ENCODE data around the gene PIP5K1B. TPM values are rescaled to one million over a fixed set of nuclear protein-coding genes. Genes with fewer than 3 reads are reported as not detected.

Gene PIP5K1B
- total RNA-seq, 1 donor from 2014 or later: 0.87 TPM

DNA sequence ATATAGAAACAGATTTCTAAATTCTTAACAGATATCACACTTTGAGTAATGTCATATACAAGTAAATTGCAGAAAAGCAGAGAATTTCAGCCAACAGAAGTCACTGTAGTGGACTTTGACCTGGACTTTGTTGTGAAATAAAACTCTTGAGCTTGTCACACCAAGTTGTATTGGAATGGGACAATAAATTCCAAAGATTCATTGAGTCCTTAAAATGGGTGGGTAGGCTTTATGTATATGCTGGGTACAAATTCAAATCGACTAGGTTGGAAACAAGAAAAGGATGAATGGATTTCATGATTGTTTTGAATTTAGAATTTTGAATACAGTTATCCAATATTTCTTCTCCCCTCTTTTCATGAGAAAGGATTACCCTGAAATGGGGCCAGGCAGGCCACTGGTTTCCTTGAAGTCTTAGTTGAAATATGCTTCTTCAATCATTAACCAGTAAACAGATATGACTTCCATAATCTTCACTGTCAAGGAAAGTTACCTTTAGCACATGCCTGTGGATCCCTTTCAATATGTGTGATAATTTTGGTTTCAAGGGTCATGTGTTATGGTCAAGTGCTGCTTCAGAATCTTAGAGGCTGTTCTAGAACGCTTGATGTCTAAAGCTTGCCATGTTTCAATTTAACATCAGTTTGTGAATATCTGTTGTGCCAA is 25.7 kb downstream of the PIP5K1B start:
- peaks cover 15% of the 10 kb centered on the region for H3K27me3 Mint-ChIP-seq (ENCODE audit: low read depth)
- no peaks in the 10 kb centered on the region for H3K4me1 Mint-ChIP-seq
- no peak for DNase-seq (ENCODE audit: low spot score in 2 of 2, unreplicated experiment in 2 of 2)
- H3K4me3 Mint-ChIP-seq: no peak overlapping the region
- TF ChIP-seq, protein P1, sequence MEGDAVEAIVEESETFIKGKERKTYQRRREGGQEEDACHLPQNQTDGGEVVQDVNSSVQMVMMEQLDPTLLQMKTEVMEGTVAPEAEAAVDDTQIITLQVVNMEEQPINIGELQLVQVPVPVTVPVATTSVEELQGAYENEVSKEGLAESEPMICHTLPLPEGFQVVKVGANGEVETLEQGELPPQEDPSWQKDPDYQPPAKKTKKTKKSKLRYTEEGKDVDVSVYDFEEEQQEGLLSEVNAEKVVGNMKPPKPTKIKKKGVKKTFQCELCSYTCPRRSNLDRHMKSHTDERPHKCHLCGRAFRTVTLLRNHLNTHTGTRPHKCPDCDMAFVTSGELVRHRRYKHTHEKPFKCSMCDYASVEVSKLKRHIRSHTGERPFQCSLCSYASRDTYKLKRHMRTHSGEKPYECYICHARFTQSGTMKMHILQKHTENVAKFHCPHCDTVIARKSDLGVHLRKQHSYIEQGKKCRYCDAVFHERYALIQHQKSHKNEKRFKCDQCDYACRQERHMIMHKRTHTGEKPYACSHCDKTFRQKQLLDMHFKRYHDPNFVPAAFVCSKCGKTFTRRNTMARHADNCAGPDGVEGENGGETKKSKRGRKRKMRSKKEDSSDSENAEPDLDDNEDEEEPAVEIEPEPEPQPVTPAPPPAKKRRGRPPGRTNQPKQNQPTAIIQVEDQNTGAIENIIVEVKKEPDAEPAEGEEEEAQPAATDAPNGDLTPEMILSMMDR (IDR thresholded peaks at IDR 0.05; ENCODE audit: unreplicated experiment): no peak
- no peaks in the 10 kb centered on the region for H3K9me3 Mint-ChIP-seq
- H3K36me3 Mint-ChIP-seq: no peaks in the 10 kb centered on the region
- H3K27ac Mint-ChIP-seq: no peak overlapping the region

DNA sequence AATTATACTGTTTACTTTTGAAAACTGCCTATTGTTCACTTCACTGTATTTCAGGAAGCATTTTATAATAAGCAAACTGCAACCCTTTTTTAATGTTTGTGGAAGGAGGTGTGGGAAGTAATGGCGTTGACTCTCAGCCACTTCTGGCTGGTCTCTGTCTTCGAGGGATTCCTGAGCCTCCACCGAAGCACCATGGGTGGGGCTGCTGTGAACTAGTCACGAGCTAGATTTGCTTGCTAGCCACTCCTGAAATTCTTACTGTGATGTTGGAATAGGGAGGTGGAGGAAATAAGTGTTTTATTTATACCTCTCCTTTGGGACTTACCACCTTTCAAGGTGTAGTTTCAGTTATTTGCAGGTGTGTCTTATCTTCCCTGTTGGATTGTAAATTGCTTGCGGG is 26.8 kb downstream of the PIP5K1B start:
- no peak for DNase-seq (ENCODE audit: low spot score in 2 of 2, unreplicated experiment in 2 of 2)
- Mint-ChIP-seq H3K9me3 (no peaks in the 10 kb centered on the region), H3K27me3 (ENCODE audit: low read depth) (peaks cover 18% of the 10 kb centered on the region), H3K27ac (no peak overlapping the region), H3K36me3 (no peaks in the 10 kb centered on the region), H3K4me1 (no peaks in the 10 kb centered on the region), H3K4me3 (no peak overlapping the region)
- TF ChIP-seq, protein P1 (IDR thresholded peaks at IDR 0.05; ENCODE audit: unreplicated experiment): no peak

DNA sequence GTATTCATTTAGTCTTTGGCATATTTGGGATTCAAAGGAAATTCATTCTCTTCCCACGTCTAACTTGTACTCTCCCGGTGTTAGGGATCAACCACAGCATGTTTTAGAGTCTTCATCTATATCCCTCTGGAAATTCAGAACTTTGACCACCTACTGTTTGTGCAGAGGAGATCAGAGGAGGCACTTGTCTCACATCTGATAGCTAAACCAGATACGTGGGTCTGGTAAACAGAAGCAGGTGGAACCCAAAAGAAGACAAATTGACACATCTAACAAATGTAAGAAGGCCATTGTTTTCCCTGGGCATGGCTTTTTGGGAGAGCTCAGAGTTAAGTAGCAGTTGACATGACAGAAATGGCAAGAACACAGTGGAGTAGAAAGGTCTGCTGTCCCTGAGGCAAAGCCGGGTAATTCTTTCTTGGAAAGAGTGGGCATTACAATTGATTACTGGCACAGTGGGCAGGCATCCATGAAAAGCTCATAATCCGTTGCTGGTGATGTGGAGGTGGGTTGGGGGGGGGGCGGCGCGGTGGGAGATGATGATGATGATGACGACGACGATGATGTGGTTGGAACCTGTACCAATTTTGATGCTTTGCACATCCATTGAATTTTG is 27.5 kb downstream of the PIP5K1B start:
- TF ChIP-seq, protein P1 (IDR thresholded peaks at IDR 0.05; ENCODE audit: unreplicated experiment): no peak
- H3K36me3 Mint-ChIP-seq: no peaks in the 10 kb centered on the region
- H3K4me1 Mint-ChIP-seq: no peaks in the 10 kb centered on the region
- H3K9me3 Mint-ChIP-seq: no peaks in the 10 kb centered on the region
- H3K4me3 Mint-ChIP-seq: no peak overlapping the region
- H3K27ac Mint-ChIP-seq: no peak overlapping the region
- peaks cover 18% of the 10 kb centered on the region for H3K27me3 Mint-ChIP-seq (ENCODE audit: low read depth)
- DNase-seq (ENCODE audit: low spot score in 2 of 2, unreplicated experiment in 2 of 2): no peak

DNA sequence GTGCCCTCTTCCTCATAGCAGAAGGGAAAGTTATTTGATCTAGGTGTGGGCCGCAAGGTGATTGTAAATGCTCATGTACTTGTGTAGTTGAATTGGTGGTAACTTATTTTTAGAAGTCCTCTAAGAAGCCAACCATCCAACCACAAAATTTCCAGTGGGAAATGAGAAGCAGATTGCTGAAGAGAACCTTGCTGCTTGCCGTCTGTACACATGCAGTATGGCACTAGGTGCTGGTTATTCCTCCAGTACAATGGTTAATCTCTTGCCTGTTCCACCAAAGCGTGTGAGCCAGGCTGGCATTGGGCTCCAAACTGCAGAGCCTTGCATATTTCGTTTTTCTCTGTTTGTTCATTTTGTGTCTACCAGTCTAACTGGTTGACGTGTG is 28.0 kb downstream of the PIP5K1B start:
- H3K9me3 Mint-ChIP-seq: no peaks in the 10 kb centered on the region
- no peak overlapping the region for H3K4me3 Mint-ChIP-seq
- H3K36me3 Mint-ChIP-seq: no peaks in the 10 kb centered on the region
- DNase-seq (ENCODE audit: low spot score in 2 of 2, unreplicated experiment in 2 of 2): no peak
- peaks cover 18% of the 10 kb centered on the region for H3K27me3 Mint-ChIP-seq (ENCODE audit: low read depth)
- no peaks in the 10 kb centered on the region for H3K4me1 Mint-ChIP-seq
- no peak overlapping the region for H3K27ac Mint-ChIP-seq
- TF ChIP-seq, protein P1 (IDR thresholded peaks at IDR 0.05; ENCODE audit: unreplicated experiment): no peak

DNA sequence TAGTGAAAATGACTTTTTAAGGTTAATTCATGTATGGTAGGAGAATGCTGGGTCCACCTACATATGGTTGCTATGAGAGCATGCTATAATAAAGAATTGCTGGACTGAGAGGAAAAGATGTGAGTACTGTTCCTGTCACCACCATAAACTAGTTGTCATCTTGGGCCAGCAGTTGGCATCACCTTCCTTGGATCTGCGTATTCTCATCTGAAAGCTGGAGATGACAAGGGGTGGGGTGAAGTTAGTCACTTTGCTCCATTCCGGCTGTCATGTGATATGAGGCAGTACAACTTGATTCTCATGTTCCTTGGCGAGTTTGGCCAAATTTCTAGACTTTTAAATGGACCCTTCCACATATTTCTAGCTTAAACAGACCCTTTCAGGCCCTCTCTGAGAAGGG is 33.3 kb downstream of the PIP5K1B start:
- no peaks in the 10 kb centered on the region for H3K36me3 Mint-ChIP-seq
- no peak overlapping the region for H3K27ac Mint-ChIP-seq
- H3K4me3 Mint-ChIP-seq: no peak overlapping the region
- no peaks in the 10 kb centered on the region for H3K9me3 Mint-ChIP-seq
- TF ChIP-seq, protein P1 (IDR thresholded peaks at IDR 0.05; ENCODE audit: unreplicated experiment): no peak
- peaks cover 6% of the 10 kb centered on the region for H3K27me3 Mint-ChIP-seq (ENCODE audit: low read depth)
- DNase-seq (ENCODE audit: low spot score in 2 of 2, unreplicated experiment in 2 of 2): no peak
- no peaks in the 10 kb centered on the region for H3K4me1 Mint-ChIP-seq

Measured in mesothelial cell of epicardium (in vitro differentiated cells).